WTC11 (cell line): Measurements from ENCODE around the gene NPHS1. TPM values are rescaled to one million over a fixed set of nuclear protein-coding genes. Genes with fewer than 3 reads are reported as not detected.

Source experiments
- ATAC-seq: fragments of 200-7000 bp; cut with Tn5 transposase; 2 replicates; pipeline ENCODE4 v1.10.0; 2021; ENCODE audit warnings: mild to moderate bottlenecking, moderate library complexity
- CTCF ChIA-PET: fragments of 300-600 bp; sonication (Branson Sonifier 250); formaldehyde crosslinking; loops from one replicate; lab custom pipeline; 2021; ENCODE audit warnings: antibody characterized with exemption; lab: Charles Lee
- POLR2A ChIA-PET: fragments of 350-600 bp; sonication (Branson Sonifier 250); formaldehyde crosslinking; loops from one replicate; lab custom pipeline; 2021; ENCODE audit warnings: antibody characterized with exemption; lab: Charles Lee
- DNase-seq: peaks from one replicate; pipeline ENCODE4 v3.0.0; 2021; ENCODE audit warnings: low spot score
- H3K27ac Mint-ChIP-seq: 2 replicates; pipeline ENCODE4 v1.8.0; 2021; ENCODE audit warnings: mixed read lengths
- H3K27me3 Mint-ChIP-seq: 2 replicates; pipeline ENCODE4 v1.8.0; 2021; ENCODE audit warnings: low read depth, mild to moderate bottlenecking, moderate library complexity, mixed read lengths
- H3K36me3 Mint-ChIP-seq: 2 replicates; pipeline ENCODE4 v1.8.0; 2021; ENCODE audit warnings: mixed read lengths
- H3K4me1 Mint-ChIP-seq: 2 replicates; pipeline ENCODE4 v1.8.0; 2022; ENCODE audit warnings: mixed read lengths
- H3K4me3 Mint-ChIP-seq: 2 replicates; pipeline ENCODE4 v1.8.0; 2021; ENCODE audit warnings: mild to moderate bottlenecking, moderate library complexity, mixed read lengths
- H3K9me3 Mint-ChIP-seq: 2 replicates; pipeline ENCODE4 v1.8.0; 2021; ENCODE audit warnings: mixed read lengths
- CREM ChIP-seq: sonication (generic); formaldehyde crosslinking; IDR thresholded peaks from 2 replicates; pipeline ENCODE4 v1.8.1; 2022; ENCODE audit warnings: mild to moderate bottlenecking, missing genetic modification reagents, moderate library complexity
- ETV6 ChIP-seq: sonication (generic); formaldehyde crosslinking; IDR thresholded peaks from 2 replicates; pipeline ENCODE4 v1.8.1; 2022; ENCODE audit warnings: mild to moderate bottlenecking, missing genetic modification reagents
- GRHL2 ChIP-seq: fragments of 250-450 bp; sonication (Bioruptor Pico); IDR thresholded peaks from 2 replicates; pipeline ENCODE4 v1.8.0; 2022; ENCODE audit warnings: mild to moderate bottlenecking, moderate library complexity; ENCODE audit not compliant: insufficient replicate concordance, severe bottlenecking
- GTF2I ChIP-seq: fragments of 250-450 bp; sonication (Bioruptor Pico); conservative IDR thresholded peaks from 2 replicates; pipeline ENCODE4 v1.4.0; 2021; ENCODE audit warnings: mild to moderate bottlenecking
- RELA ChIP-seq: sonication (generic); formaldehyde crosslinking; IDR thresholded peaks from 2 replicates; pipeline ENCODE4 v1.8.1; 2022; ENCODE audit warnings: missing genetic modification reagents, mild to moderate bottlenecking, borderline replicate concordance
- SMAD4 ChIP-seq: sonication (generic); formaldehyde crosslinking; IDR thresholded peaks from 2 replicates; pipeline ENCODE4 v1.8.0; 2022; ENCODE audit warnings: mild to moderate bottlenecking, missing genetic modification reagents
- SOX15 ChIP-seq: fragments of 250-450 bp; sonication (Bioruptor Pico); IDR thresholded peaks from 2 replicates; pipeline ENCODE4 v1.9.0; 2021; ENCODE audit warnings: mild to moderate bottlenecking
- ZNF121 ChIP-seq: sonication (generic); formaldehyde crosslinking; IDR thresholded peaks from 2 replicates; pipeline ENCODE4 v1.8.0; 2023; ENCODE audit warnings: missing genetic modification reagents
- ZNF138 ChIP-seq: sonication (generic); formaldehyde crosslinking; conservative IDR thresholded peaks from 2 replicates; pipeline ENCODE4 v1.8.1; 2022; ENCODE audit warnings: mild to moderate bottlenecking, moderate library complexity, missing genetic modification reagents
- ZNF416 ChIP-seq: fragments of 250-450 bp; sonication (Bioruptor Pico); IDR thresholded peaks from 2 replicates; pipeline ENCODE4 v1.9.0; 2021; ENCODE audit warnings: mild to moderate bottlenecking, inconsistent platforms
- total RNA-seq: library from RNA; stranded (reverse); gene quantifications from 3 replicates; pipeline ENCODE4 v1.2.3, GENCODE V29; 2021
- TF ChIP-seq, protein P1 (sequence below): sonication (generic); formaldehyde crosslinking; IDR thresholded peaks from 2 replicates; pipeline ENCODE4 v1.8.0; 2023; ENCODE audit warnings: mild to moderate bottlenecking, missing genetic modification reagents
- TF ChIP-seq, protein P2 (sequence below): sonication (generic); formaldehyde crosslinking; IDR thresholded peaks from 2 replicates; pipeline ENCODE4 v1.8.0; 2022; ENCODE audit warnings: mild to moderate bottlenecking, missing genetic modification reagents
- TF ChIP-seq, protein P3 (sequence below): sonication (generic); formaldehyde crosslinking; IDR thresholded peaks from 2 replicates; pipeline ENCODE4 v1.8.1; 2022; ENCODE audit warnings: low read depth, missing genetic modification reagents, borderline replicate concordance
- TF ChIP-seq, protein P4 (sequence below): sonication (generic); formaldehyde crosslinking; IDR thresholded peaks from 2 replicates; pipeline ENCODE4 v1.8.1; 2022; ENCODE audit warnings: low read depth, mild to moderate bottlenecking, moderate library complexity, missing genetic modification reagents, borderline replicate concordance
- TF ChIP-seq, protein P5 (sequence below): sonication (generic); formaldehyde crosslinking; IDR thresholded peaks from 2 replicates; pipeline ENCODE4 v1.8.1; 2023; ENCODE audit warnings: mild to moderate bottlenecking, moderate library complexity, missing genetic modification reagents

Gene NPHS1
- total RNA-seq, 1 experiment from 2014 or later: 0.61 TPM

DNA sequence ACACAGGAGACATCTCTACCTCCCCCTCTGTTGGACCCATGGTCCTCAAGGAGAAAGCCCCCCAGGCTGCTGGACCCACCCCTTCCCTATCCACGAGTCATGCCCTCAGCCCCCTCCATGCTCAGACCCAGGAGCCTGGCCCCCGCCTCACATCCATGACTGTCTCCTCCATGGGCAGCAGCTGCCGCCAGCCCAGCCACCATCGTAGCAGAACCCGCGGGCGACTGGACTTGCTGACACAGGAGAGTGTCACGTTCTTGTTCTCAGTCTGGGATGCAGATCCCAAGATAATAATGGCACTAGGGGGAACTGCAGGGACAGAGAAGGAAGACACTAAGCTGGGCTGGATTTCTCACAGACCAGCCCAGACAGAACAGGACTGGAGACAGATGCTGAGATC lies 3.8 kb downstream of the NPHS1 start (continued):
- TF ChIP-seq ZNF416 (CRISPR knock-in tag) (no peak), SOX15 (CRISPR knock-in tag) (no peak), GRHL2 (CRISPR knock-in tag) (no peak), ZNF121 (CRISPR knock-in tag) (no peak), ZNF138 (CRISPR knock-in tag) (no peak), CREM (CRISPR knock-in tag) (no peak), SMAD4 (CRISPR knock-in tag) (no peak), RELA (CRISPR knock-in tag) (no peak), GTF2I (CRISPR knock-in tag) (no peak)
- TF ChIP-seq, protein P1, sequence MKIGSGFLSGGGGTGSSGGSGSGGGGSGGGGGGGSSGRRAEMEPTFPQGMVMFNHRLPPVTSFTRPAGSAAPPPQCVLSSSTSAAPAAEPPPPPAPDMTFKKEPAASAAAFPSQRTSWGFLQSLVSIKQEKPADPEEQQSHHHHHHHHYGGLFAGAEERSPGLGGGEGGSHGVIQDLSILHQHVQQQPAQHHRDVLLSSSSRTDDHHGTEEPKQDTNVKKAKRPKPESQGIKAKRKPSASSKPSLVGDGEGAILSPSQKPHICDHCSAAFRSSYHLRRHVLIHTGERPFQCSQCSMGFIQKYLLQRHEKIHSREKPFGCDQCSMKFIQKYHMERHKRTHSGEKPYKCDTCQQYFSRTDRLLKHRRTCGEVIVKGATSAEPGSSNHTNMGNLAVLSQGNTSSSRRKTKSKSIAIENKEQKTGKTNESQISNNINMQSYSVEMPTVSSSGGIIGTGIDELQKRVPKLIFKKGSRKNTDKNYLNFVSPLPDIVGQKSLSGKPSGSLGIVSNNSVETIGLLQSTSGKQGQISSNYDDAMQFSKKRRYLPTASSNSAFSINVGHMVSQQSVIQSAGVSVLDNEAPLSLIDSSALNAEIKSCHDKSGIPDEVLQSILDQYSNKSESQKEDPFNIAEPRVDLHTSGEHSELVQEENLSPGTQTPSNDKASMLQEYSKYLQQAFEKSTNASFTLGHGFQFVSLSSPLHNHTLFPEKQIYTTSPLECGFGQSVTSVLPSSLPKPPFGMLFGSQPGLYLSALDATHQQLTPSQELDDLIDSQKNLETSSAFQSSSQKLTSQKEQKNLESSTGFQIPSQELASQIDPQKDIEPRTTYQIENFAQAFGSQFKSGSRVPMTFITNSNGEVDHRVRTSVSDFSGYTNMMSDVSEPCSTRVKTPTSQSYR (CRISPR knock-in tag): no peak
- TF ChIP-seq, protein P2, sequence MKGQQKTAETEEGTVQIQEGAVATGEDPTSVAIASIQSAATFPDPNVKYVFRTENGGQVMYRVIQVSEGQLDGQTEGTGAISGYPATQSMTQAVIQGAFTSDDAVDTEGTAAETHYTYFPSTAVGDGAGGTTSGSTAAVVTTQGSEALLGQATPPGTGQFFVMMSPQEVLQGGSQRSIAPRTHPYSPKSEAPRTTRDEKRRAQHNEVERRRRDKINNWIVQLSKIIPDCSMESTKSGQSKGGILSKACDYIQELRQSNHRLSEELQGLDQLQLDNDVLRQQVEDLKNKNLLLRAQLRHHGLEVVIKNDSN (CRISPR knock-in tag): no peak
- TF ChIP-seq, protein P3, sequence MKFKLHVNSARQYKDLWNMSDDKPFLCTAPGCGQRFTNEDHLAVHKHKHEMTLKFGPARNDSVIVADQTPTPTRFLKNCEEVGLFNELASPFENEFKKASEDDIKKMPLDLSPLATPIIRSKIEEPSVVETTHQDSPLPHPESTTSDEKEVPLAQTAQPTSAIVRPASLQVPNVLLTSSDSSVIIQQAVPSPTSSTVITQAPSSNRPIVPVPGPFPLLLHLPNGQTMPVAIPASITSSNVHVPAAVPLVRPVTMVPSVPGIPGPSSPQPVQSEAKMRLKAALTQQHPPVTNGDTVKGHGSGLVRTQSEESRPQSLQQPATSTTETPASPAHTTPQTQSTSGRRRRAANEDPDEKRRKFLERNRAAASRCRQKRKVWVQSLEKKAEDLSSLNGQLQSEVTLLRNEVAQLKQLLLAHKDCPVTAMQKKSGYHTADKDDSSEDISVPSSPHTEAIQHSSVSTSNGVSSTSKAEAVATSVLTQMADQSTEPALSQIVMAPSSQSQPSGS: no peak

DNA sequence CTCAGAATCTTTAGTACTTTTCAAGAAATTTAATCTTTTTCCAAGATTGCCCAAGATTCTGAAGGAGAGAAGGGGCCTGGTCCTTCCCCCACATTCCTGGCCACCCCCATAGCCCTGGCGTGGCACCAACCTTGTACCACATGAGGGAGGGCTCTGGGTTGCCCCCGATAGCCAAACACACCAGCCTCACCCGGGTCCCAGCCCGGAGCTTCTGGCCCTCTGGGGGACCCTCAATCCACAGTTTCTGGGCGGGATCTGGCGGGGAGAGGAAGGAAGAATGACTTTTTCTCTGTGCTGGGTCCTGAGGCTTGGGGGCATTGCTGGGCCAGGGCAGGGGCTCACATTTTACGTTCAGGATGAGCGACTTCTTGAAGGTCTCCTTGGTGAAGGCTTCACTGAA lies 4.4 kb downstream of the NPHS1 start:
- Mint-ChIP-seq H3K9me3 (no peaks in the 10 kb centered on the region), H3K36me3 (no peaks in the 10 kb centered on the region), H3K27me3 (peaks cover 92% of the 10 kb centered on the region), H3K4me1 (peaks cover 32% of the 10 kb centered on the region), H3K4me3 (no peak overlapping the region), H3K27ac (no peak overlapping the region)
- CTCF ChIA-PET: no interaction called here
- POLR2A ChIA-PET: no interaction called here
- TF ChIP-seq, protein P1 (CRISPR knock-in tag): no peak
- TF ChIP-seq, protein P4, sequence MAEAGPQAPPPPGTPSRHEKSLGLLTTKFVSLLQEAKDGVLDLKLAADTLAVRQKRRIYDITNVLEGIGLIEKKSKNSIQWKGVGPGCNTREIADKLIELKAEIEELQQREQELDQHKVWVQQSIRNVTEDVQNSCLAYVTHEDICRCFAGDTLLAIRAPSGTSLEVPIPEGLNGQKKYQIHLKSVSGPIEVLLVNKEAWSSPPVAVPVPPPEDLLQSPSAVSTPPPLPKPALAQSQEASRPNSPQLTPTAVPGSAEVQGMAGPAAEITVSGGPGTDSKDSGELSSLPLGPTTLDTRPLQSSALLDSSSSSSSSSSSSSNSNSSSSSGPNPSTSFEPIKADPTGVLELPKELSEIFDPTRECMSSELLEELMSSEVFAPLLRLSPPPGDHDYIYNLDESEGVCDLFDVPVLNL (CRISPR knock-in tag): no peak
- ATAC-seq: no peak
- no peak for DNase-seq

DNA sequence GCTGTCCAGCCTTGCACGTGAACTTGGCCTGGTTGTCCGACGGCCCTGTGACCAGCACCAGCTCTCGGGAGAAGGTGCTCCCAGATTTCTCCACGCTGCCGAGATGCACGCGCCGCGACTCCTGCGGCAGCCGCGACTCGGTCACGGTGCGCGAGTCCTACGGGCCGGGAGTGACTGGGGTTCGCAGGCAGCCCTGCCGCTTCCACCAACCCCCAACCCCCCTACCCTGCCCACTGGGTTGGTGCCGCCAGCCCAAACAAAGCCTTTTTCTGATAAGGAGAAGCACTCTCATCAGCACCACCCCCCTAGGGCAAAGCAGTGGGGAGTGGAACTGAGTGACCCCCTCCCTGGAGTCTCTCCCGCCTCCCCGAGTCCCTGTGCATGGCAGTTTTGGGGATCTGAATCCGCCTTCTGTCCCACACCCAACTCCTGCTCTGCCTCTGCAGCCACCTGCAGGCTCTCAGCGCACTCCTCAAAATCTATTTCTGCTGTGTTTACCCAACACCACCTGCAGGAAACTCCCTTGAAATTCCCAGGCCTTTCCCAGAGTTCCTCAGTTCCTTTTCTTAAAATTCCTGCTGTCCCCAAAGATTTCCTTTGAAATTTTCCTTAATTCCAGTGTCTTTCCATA lies 6.2 kb downstream of the NPHS1 start:
- H3K27me3 Mint-ChIP-seq: peaks cover 96% of the 10 kb centered on the region
- DNase-seq (peak; percentile 34), ATAC-seq (peak; percentile 36)
- TF ChIP-seq ZNF121 (CRISPR knock-in tag) (0 out of 2 replicates have a peak, but pooled peaks have one; percentile 34), ETV6 (CRISPR knock-in tag) (no peak)
- TF ChIP-seq, protein P5, sequence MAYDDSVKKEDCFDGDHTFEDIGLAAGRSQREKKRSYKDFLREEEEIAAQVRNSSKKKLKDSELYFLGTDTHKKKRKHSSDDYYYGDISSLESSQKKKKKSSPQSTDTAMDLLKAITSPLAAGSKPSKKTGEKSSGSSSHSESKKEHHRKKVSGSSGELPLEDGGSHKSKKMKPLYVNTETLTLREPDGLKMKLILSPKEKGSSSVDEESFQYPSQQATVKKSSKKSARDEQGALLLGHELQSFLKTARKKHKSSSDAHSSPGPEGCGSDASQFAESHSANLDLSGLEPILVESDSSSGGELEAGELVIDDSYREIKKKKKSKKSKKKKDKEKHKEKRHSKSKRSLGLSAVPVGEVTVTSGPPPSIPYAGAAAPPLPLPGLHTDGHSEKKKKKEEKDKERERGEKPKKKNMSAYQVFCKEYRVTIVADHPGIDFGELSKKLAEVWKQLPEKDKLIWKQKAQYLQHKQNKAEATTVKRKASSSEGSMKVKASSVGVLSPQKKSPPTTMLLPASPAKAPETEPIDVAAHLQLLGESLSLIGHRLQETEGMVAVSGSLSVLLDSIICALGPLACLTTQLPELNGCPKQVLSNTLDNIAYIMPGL (CRISPR knock-in tag): no peak
- CTCF ChIA-PET: interaction anchor here (1.2 to 2.7 kb wide), 3 partner anchors 11 to 61 kb away, joined by 3 to 17 read pairs (median 7); partner anchors contain the start of gene APLP1
- H3K27ac Mint-ChIP-seq: no peak overlapping the region
- peaks cover 26% of the 10 kb centered on the region for H3K4me1 Mint-ChIP-seq
- POLR2A ChIA-PET: no interaction called here
- H3K9me3 Mint-ChIP-seq: peaks cover 5% of the 10 kb centered on the region
- no peaks in the 10 kb centered on the region for H3K36me3 Mint-ChIP-seq
- H3K4me3 Mint-ChIP-seq: peak overlapping the region; percentile 76
